Measurements from ENCODE around the gene GTF3C5.

GTF3C5 gene

GRCh38 chr9:133006731-133007352, 24.0 kb upstream of the GTF3C5 start:
- TF ChIP-seq ZNF565 (CRISPR knock-in tag; conservative IDR thresholded peaks at IDR 0.05; ENCODE audit: low read depth) (no peak), SNAI2 (CRISPR knock-in tag; IDR thresholded peaks at IDR 0.05) (no peak), CREB5 (CRISPR knock-in tag; IDR thresholded peaks at IDR 0.05; ENCODE audit: low read depth) (no peak), TSHZ2 (CRISPR knock-in tag; IDR thresholded peaks at IDR 0.05) (no peak), ZFP3 (CRISPR knock-in tag; IDR thresholded peaks at IDR 0.05) (no peak), PPARA (CRISPR knock-in tag; IDR thresholded peaks at IDR 0.05; ENCODE audit: borderline replicate concordance) (no peak), ARNTL (CRISPR knock-in tag; IDR thresholded peaks at IDR 0.05; ENCODE audit: borderline replicate concordance, low read depth) (no peak)
- ATAC-seq, result no peak

GRCh38 chr9:133008406-133008805, 22.4 kb upstream of the GTF3C5 start:
- ATAC-seq, result no peak
- TF ChIP-seq ZNF8 (CRISPR knock-in tag; IDR thresholded peaks at IDR 0.05), result no peak
- TF ChIP-seq CSRNP3 (CRISPR knock-in tag; IDR thresholded peaks at IDR 0.05), result no peak
- TF ChIP-seq TOX (CRISPR knock-in tag; IDR thresholded peaks at IDR 0.05; ENCODE audit: borderline replicate concordance), result no peak
- TF ChIP-seq POU6F1 (CRISPR knock-in tag; IDR thresholded peaks at IDR 0.05; ENCODE audit: borderline replicate concordance, low read depth), result no peak
- no peak for TF ChIP-seq PATZ1 (CRISPR knock-in tag; IDR thresholded peaks at IDR 0.05; ENCODE audit: borderline replicate concordance)
- no peak for TF ChIP-seq CSDC2 (CRISPR knock-in tag; IDR thresholded peaks at IDR 0.05)
- TF ChIP-seq ISL1 (CRISPR knock-in tag; IDR thresholded peaks at IDR 0.05), result no peak
- no peak for TF ChIP-seq ARNTL (CRISPR knock-in tag; IDR thresholded peaks at IDR 0.05; ENCODE audit: borderline replicate concordance, low read depth)

- no peak for ATAC-seq
- TF ChIP-seq TCF4 (CRISPR knock-in tag; IDR thresholded peaks at IDR 0.05; ENCODE audit: borderline replicate concordance), result no peak
- TF ChIP-seq ZFP30 (CRISPR knock-in tag; IDR thresholded peaks at IDR 0.05), result no peak
- no peak for TF ChIP-seq CREB5 (CRISPR knock-in tag; IDR thresholded peaks at IDR 0.05; ENCODE audit: low read depth)
- no peak for TF ChIP-seq ZNF70 (CRISPR knock-in tag; IDR thresholded peaks at IDR 0.05)
- no peak for TF ChIP-seq ZC3H10 (CRISPR knock-in tag; IDR thresholded peaks at IDR 0.05)
- TF ChIP-seq RARB (CRISPR knock-in tag; IDR thresholded peaks at IDR 0.05), result no peak
- no peak for TF ChIP-seq PATZ1 (CRISPR knock-in tag; IDR thresholded peaks at IDR 0.05; ENCODE audit: borderline replicate concordance)
- TF ChIP-seq CSDC2 (CRISPR knock-in tag; IDR thresholded peaks at IDR 0.05), result no peak
Measured at GRCh38 chr9:133008824-133009223, 22.0 kb upstream of the GTF3C5 start.

Measured in SK-N-SH treated with all-trans-retinoic acid at 6 μM for 48 hours (cell line).